ENCODE data around the gene TMEM100. TPM values are rescaled to one million over a fixed set of nuclear protein-coding genes. Genes with fewer than 3 reads are reported as not detected.

TMEM100 gene
- total RNA-seq, 5 donors from 2014 or later (not counting 1 experiment from before 2014, with no cell fraction given), result 0.35 TPM; not detected in 4

DNA sequence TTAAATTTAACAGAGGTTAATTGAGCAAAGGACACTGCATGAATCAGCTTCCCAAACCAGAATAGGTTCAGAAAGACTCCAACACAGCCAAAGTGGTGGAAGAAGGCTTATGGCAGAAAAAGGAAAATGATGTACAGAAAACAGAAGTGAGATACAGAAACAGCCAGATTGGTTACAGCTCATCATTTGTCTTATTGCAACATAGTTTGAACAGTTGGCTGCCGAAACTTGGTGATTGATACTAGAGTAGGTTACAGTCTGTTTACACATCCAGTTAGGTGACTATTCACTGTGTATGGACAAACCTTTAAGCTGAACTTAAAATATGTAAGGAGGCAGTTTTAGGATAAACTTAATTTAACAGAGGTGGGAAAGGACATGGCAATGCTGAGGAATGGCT, 18.3 kb downstream of the TMEM100 start:
- Mint-ChIP-seq H3K4me3 (no peak overlapping the region), H3K36me3 (no peaks in the 10 kb centered on the region), H3K27ac (no peak overlapping the region), H3K4me1 (no peaks in the 10 kb centered on the region), H3K27me3 (peaks cover 34 to 76% of the 10 kb centered on the region in 2 donors), H3K9me3 (no peaks in the 10 kb centered on the region)
- 82% methylated on average over 1 of the region's 1 CpG for WGBS (ENCODE audit: insufficient coverage)
- no peak for ATAC-seq (replicated peaks in 1 of 4)
- no peaks in the 10 kb centered on the region for H3K4me1 ChIP-seq (ENCODE audit: control insufficient read depth in 1 of 2, extremely low read depth in 1 of 2, insufficient read depth in 2 of 2, low read length in 2 of 2)
- no peak overlapping the region for H3K4me3 ChIP-seq (ENCODE audit: control insufficient read depth in 1 of 2, extremely low read depth in 1 of 2, low read length in 1 of 2)
- no peaks in the 10 kb centered on the region for H3K36me3 ChIP-seq (ENCODE audit: control insufficient read depth in 2 of 2, extremely low read depth in 1 of 2, insufficient read depth in 1 of 2, low read length in 1 of 2)
- H3K27ac ChIP-seq (ENCODE audit: low read length), result no peak overlapping the region
- H3K27me3 ChIP-seq (replicated peaks in 1 of 2; ENCODE audit: control insufficient read depth in 2 of 2, extremely low read depth in 1 of 2, insufficient read depth in 2 of 2, low read length in 1 of 2), result peaks cover 0 to 4% of the 10 kb centered on the region in 2 experiments
- no peaks in the 10 kb centered on the region for H3K9me3 ChIP-seq
- DNase-seq, result no peak
- ChIA-PET CTCF (no interaction called here), POLR2A (no interaction called here)

DNA sequence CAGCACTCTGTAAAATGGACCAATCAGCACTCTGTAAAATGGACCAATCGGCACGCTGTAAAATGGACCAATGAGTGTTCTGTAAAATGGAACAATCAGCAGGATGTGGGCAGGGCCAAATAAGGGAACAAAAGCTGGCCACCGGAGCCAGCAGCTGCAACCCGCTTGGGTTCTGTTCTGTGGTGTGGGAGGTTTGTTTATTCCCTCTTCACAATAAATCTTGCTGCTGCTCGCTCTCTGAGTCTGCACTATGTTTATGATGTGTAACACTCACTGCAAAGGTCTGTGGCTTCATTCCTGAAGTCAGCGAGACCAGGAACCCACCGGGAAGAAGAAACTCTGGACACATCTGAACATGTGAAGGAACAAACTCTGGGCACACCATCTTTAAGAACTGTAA, 20.5 kb downstream of the TMEM100 start:
- DNase-seq, result no peak
- no peak for ATAC-seq (replicated peaks in 1 of 4)
- ChIA-PET POLR2A (no interaction called here), CTCF (interaction anchor here in 1 of 2 donors (0.7 kb wide), 1 partner anchor 833 kb away, joined by 3 read pairs; no protein-coding TSS in a partner anchor)
- no peak overlapping the region for H3K27ac ChIP-seq (ENCODE audit: low read length)
- Mint-ChIP-seq H3K4me1 (no peaks in the 10 kb centered on the region), H3K9me3 (no peaks in the 10 kb centered on the region), H3K36me3 (no peaks in the 10 kb centered on the region), H3K4me3 (no peak overlapping the region), H3K27me3 (peaks cover 37 to 71% of the 10 kb centered on the region in 2 donors), H3K27ac (no peak overlapping the region)
- no peaks in the 10 kb centered on the region for H3K9me3 ChIP-seq
- no peaks in the 10 kb centered on the region for H3K4me1 ChIP-seq (ENCODE audit: control insufficient read depth in 1 of 2, extremely low read depth in 1 of 2, insufficient read depth in 2 of 2, low read length in 2 of 2)
- peaks cover 0 to 12% of the 10 kb centered on the region in 2 experiments for H3K27me3 ChIP-seq (replicated peaks in 1 of 2; ENCODE audit: control insufficient read depth in 2 of 2, extremely low read depth in 1 of 2, insufficient read depth in 2 of 2, low read length in 1 of 2)
- H3K36me3 ChIP-seq (ENCODE audit: control insufficient read depth in 2 of 2, extremely low read depth in 1 of 2, insufficient read depth in 1 of 2, low read length in 1 of 2), result no peaks in the 10 kb centered on the region
- H3K4me3 ChIP-seq (ENCODE audit: control insufficient read depth in 1 of 2, extremely low read depth in 1 of 2, low read length in 1 of 2), result no peak overlapping the region
- WGBS (ENCODE audit: insufficient coverage), result 83% methylated on average over 2 of the region's 7 CpGs

DNA sequence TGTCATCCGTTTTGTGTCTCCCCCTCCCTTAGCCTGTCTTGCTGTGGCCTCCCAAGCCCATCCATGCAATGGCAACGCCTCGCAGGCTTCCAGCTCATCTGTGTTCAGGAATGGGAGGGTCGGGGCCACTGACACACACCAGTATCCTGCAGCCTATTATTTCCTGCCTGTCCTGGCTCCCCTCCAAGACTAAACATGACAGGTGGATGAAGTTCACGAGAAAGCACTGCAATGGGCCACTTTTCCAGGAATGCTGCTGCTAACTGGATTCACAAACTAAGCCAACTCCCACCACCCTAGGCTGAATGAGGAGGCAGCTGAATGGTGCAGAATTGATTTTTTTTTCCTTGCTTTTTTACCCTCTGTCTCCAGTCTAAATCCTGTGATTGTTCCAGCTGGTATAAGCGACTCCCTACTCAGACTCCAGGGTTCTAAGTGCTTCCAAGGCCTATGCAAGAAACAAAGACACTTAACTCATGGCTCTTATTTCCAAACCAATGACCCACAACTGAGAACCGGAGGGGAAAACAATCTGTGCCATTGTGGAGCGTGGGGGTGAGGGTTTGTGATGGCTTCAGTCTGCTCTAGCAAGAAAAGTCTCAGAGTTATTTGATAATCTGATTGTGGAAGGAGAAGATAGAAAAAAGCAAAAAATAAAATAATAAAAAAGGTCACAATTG, 23.3 kb downstream of the TMEM100 start:
- Mint-ChIP-seq H3K36me3 (no peaks in the 10 kb centered on the region), H3K4me1 (no peaks in the 10 kb centered on the region), H3K9me3 (no peaks in the 10 kb centered on the region), H3K4me3 (no peak overlapping the region), H3K27ac (no peak overlapping the region), H3K27me3 (peaks cover 28 to 57% of the 10 kb centered on the region in 2 donors)
- ATAC-seq (replicated peaks in 1 of 4), result no peak
- Histone ChIP-seq H3K36me3 (ENCODE audit: control insufficient read depth in 2 of 2, extremely low read depth in 1 of 2, insufficient read depth in 1 of 2, low read length in 1 of 2) (no peaks in the 10 kb centered on the region), H3K4me3 (ENCODE audit: control insufficient read depth in 1 of 2, extremely low read depth in 1 of 2, low read length in 1 of 2) (no peak overlapping the region), H3K9me3 (no peaks in the 10 kb centered on the region), H3K27ac (ENCODE audit: low read length) (no peak overlapping the region), H3K4me1 (ENCODE audit: control insufficient read depth in 1 of 2, extremely low read depth in 1 of 2, insufficient read depth in 2 of 2, low read length in 2 of 2) (no peaks in the 10 kb centered on the region), H3K27me3 (replicated peaks in 1 of 2; ENCODE audit: control insufficient read depth in 2 of 2, extremely low read depth in 1 of 2, insufficient read depth in 2 of 2, low read length in 1 of 2) (peaks cover 0 to 10% of the 10 kb centered on the region in 2 experiments)
- CTCF ChIA-PET, result no interaction called here
- 66% methylated on average over 5 of the region's 8 CpGs for WGBS (ENCODE audit: insufficient coverage)
- POLR2A ChIA-PET, result no interaction called here
- DNase-seq, result no peak

DNA sequence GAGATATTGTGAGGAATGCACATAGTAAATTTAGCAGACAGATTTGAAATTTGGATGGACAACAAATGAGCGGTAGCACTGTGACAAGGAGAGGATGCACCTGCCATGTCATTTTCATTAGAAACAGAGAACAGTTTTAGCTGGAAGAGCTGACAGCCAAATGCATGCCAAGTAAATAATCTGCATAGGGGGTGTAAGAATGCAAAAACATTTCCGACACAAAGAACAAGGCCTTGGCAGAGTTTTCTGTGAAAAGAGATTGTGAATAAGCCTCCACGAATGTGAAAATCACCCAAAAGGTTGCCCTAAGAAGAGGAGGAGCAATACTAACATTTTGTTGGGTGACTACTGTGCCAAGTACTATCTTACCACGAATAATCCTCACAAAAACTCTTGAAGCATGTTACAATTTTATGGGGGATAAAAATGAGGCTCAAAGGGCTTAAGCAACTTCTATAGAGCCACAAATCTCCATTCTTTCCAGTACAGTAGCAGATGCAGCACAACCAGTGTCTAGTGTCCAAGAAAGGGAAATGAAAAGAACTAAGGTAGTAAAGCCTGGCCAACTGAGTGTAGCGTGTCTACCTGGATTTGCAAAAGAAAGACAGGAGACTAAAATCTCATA, 28.3 kb downstream of the TMEM100 start:
- Mint-ChIP-seq H3K27me3 (peaks cover 14 to 24% of the 10 kb centered on the region in 2 donors), H3K9me3 (no peaks in the 10 kb centered on the region), H3K4me1 (no peaks in the 10 kb centered on the region), H3K36me3 (no peaks in the 10 kb centered on the region), H3K4me3 (no peak overlapping the region), H3K27ac (no peak overlapping the region)
- Histone ChIP-seq H3K27ac (ENCODE audit: low read length) (no peak overlapping the region), H3K4me3 (ENCODE audit: control insufficient read depth in 1 of 2, extremely low read depth in 1 of 2, low read length in 1 of 2) (no peak overlapping the region), H3K36me3 (ENCODE audit: control insufficient read depth in 2 of 2, extremely low read depth in 1 of 2, insufficient read depth in 1 of 2, low read length in 1 of 2) (no peaks in the 10 kb centered on the region), H3K4me1 (ENCODE audit: control insufficient read depth in 1 of 2, extremely low read depth in 1 of 2, insufficient read depth in 2 of 2, low read length in 2 of 2) (no peaks in the 10 kb centered on the region), H3K9me3 (no peaks in the 10 kb centered on the region), H3K27me3 (replicated peaks in 1 of 2; ENCODE audit: control insufficient read depth in 2 of 2, extremely low read depth in 1 of 2, insufficient read depth in 2 of 2, low read length in 1 of 2) (peaks cover 0 to 10% of the 10 kb centered on the region in 2 experiments)
- POLR2A ChIA-PET, result no interaction called here
- WGBS (ENCODE audit: insufficient coverage), result 88% methylated on average over 1 of the region's 5 CpGs
- CTCF ChIA-PET, result no interaction called here
- DNase-seq, result no peak
- ATAC-seq (replicated peaks in 1 of 4), result no peak

DNA sequence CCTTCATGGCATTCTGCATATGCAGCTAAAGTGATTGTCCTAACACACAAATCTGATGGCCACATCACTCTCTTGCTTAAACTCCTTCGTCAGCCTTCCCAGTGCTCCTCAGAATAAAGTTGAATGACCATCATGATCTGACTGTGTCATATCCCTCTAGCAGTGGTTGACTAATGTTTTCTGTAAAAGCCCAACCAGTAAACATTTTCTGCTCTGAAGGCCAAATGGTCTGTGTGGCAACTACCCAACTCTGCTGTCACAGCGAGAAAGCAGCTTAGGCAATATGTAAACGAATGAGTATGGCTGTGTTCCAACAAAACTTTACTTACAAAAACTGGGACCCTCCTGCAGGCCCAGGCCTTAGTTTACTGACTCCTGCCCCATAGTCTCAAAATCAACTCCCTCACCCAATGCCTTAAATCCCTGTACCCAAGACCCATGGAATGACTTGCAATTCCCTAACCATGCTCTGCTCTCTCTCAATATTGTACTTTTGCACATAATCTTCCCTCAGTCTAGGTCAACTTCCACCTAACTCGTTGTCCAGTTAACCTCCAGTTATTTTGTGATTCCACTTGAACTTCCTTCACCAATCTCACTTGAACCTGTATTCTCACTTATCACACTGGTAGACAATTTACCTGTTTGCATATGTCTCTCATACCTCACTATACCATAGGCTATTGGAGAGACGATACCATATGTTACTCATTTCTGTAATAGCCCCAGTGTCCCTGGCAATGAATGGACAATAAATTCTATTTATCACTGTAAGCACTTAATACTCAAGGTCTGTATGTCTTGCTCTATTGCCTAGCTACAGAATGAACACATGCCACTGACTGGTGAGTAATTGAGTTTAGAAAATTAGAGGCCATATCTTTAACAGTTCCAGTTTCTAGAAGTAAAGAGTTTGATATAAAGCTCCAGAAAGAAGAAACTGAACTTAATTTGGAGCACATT, 29.1 kb downstream of the TMEM100 start:
- Histone ChIP-seq H3K36me3 (ENCODE audit: control insufficient read depth in 2 of 2, extremely low read depth in 1 of 2, insufficient read depth in 1 of 2, low read length in 1 of 2) (no peaks in the 10 kb centered on the region), H3K4me3 (ENCODE audit: control insufficient read depth in 1 of 2, extremely low read depth in 1 of 2, low read length in 1 of 2) (no peak overlapping the region), H3K9me3 (no peaks in the 10 kb centered on the region), H3K27me3 (replicated peaks in 1 of 2; ENCODE audit: control insufficient read depth in 2 of 2, extremely low read depth in 1 of 2, insufficient read depth in 2 of 2, low read length in 1 of 2) (peaks cover 0 to 5% of the 10 kb centered on the region in 2 experiments), H3K4me1 (ENCODE audit: control insufficient read depth in 1 of 2, extremely low read depth in 1 of 2, insufficient read depth in 2 of 2, low read length in 2 of 2) (no peaks in the 10 kb centered on the region), H3K27ac (ENCODE audit: low read length) (no peak overlapping the region)
- Mint-ChIP-seq H3K27ac (no peak overlapping the region), H3K4me3 (no peak overlapping the region), H3K36me3 (no peaks in the 10 kb centered on the region), H3K27me3 (peaks cover 14 to 28% of the 10 kb centered on the region in 2 donors), H3K4me1 (no peaks in the 10 kb centered on the region), H3K9me3 (no peaks in the 10 kb centered on the region)
- ChIA-PET CTCF (no interaction called here), POLR2A (no interaction called here)
- WGBS (ENCODE audit: insufficient coverage), result 81% methylated on average over 4 of the region's 5 CpGs
- no peak for ATAC-seq (replicated peaks in 1 of 4)
- DNase-seq, result no peak

DNA sequence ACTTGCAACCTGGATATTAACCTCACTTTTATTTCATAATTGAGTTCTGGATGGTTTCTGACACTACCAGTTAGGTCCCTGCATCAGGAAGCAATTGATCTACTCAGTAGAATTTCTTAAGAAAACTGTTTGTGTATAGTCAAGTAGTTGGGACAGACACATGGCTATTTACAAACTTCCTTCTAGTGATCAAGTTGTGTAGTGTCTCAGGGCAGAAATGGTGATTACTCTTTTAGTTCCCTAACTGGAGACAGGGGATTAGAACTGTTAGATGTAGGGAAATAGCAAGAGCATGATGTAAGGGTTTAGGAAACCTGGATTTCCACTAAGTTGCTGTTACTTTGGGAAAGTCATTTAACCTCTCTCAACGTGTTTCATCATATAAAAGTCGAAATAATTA, 30.4 kb downstream of the TMEM100 start:
- H3K9me3 ChIP-seq, result no peaks in the 10 kb centered on the region
- no peak overlapping the region for H3K27ac ChIP-seq (ENCODE audit: low read length)
- no peak overlapping the region for H3K4me3 Mint-ChIP-seq
- H3K4me1 Mint-ChIP-seq, result no peaks in the 10 kb centered on the region
- no peak for DNase-seq
- no peaks in the 10 kb centered on the region for H3K36me3 ChIP-seq (ENCODE audit: control insufficient read depth in 2 of 2, extremely low read depth in 1 of 2, insufficient read depth in 1 of 2, low read length in 1 of 2)
- CTCF ChIA-PET, result no interaction called here
- no peaks in the 10 kb centered on the region for H3K36me3 Mint-ChIP-seq
- peaks cover 0 to under 1% of the 10 kb centered on the region in 2 experiments for H3K27me3 ChIP-seq (replicated peaks in 1 of 2; ENCODE audit: control insufficient read depth in 2 of 2, extremely low read depth in 1 of 2, insufficient read depth in 2 of 2, low read length in 1 of 2)
- no CpG with 5 or more reads among the region's 2 CpGs for WGBS (ENCODE audit: insufficient coverage)
- no peak overlapping the region for H3K27ac Mint-ChIP-seq
- peaks cover 7 to 22% of the 10 kb centered on the region in 2 donors for H3K27me3 Mint-ChIP-seq
- H3K9me3 Mint-ChIP-seq, result no peaks in the 10 kb centered on the region
- POLR2A ChIA-PET, result no interaction called here
- no peak for ATAC-seq (replicated peaks in 1 of 4)
- no peak overlapping the region for H3K4me3 ChIP-seq (ENCODE audit: control insufficient read depth in 1 of 2, extremely low read depth in 1 of 2, low read length in 1 of 2)
- H3K4me1 ChIP-seq (ENCODE audit: control insufficient read depth in 1 of 2, extremely low read depth in 1 of 2, insufficient read depth in 2 of 2, low read length in 2 of 2), result no peaks in the 10 kb centered on the region
